Measurements from ENCODE around the gene KCNMB1. TPM values are rescaled to one million over a fixed set of nuclear protein-coding genes. Genes with fewer than 3 reads are reported as not detected.

The KCNMB1 gene
- total RNA-seq (4.5 TPM), polyA plus RNA-seq (ENCODE audit: insufficient read depth, low read depth, low replicate concordance) (2.1 TPM)
- long read RNA-seq, donor 1 = 0 reads
- long read RNA-seq, donor 2, full-length matches to known transcripts = 2 of 2 reads
- long read RNA-seq, donor 2, partial matches to known transcripts = 0 of 2 reads
- long read RNA-seq, donor 2, other reads (novel, unspliced or antisense) = 0 of 2 reads
- long read RNA-seq, donor 3, full-length matches to known transcripts = 1 of 1 reads
- long read RNA-seq, donor 3, partial matches to known transcripts = 0 of 1 reads
- long read RNA-seq, donor 3, other reads (novel, unspliced or antisense) = 0 of 1 reads
- long read RNA-seq, donor 4, full-length matches to known transcripts = 2 of 2 reads
- long read RNA-seq, donor 4, partial matches to known transcripts = 0 of 2 reads
- long read RNA-seq, donor 4, other reads (novel, unspliced or antisense) = 0 of 2 reads
- long read RNA-seq, donor 5, partial matches to known transcripts = 0 of 1 reads
- long read RNA-seq, donor 5, other reads (novel, unspliced or antisense) = 0 of 1 reads
- long read RNA-seq, donor 6 = 0 reads
- long read RNA-seq, donor 7, full-length matches to known transcripts = 9 of 10 reads
- long read RNA-seq, donor 7, partial matches to known transcripts = 1 of 10 reads
- long read RNA-seq, donor 7, other reads (novel, unspliced or antisense) = 0 of 10 reads
- long read RNA-seq, donor 8, full-length matches to known transcripts = 5 of 5 reads
- long read RNA-seq, donor 8, partial matches to known transcripts = 0 of 5 reads
- long read RNA-seq, donor 8, other reads (novel, unspliced or antisense) = 0 of 5 reads
- long read RNA-seq, donor 9 = 0 reads
- long read RNA-seq, donor 10, full-length matches to known transcripts = 2 of 2 reads
- long read RNA-seq, donor 10, partial matches to known transcripts = 0 of 2 reads
- long read RNA-seq, donor 10, other reads (novel, unspliced or antisense) = 0 of 2 reads

- TF ChIP-seq, protein P1, sequence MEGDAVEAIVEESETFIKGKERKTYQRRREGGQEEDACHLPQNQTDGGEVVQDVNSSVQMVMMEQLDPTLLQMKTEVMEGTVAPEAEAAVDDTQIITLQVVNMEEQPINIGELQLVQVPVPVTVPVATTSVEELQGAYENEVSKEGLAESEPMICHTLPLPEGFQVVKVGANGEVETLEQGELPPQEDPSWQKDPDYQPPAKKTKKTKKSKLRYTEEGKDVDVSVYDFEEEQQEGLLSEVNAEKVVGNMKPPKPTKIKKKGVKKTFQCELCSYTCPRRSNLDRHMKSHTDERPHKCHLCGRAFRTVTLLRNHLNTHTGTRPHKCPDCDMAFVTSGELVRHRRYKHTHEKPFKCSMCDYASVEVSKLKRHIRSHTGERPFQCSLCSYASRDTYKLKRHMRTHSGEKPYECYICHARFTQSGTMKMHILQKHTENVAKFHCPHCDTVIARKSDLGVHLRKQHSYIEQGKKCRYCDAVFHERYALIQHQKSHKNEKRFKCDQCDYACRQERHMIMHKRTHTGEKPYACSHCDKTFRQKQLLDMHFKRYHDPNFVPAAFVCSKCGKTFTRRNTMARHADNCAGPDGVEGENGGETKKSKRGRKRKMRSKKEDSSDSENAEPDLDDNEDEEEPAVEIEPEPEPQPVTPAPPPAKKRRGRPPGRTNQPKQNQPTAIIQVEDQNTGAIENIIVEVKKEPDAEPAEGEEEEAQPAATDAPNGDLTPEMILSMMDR (IDR thresholded peaks at IDR 0.05; ENCODE audit: borderline replicate concordance, extremely low read depth, insufficient read depth) = no peak
- no peak within 1 kb of the TSS for H3K9ac ChIP-seq (ENCODE audit: low read length in 3 of 3)
- FAIRE-seq = no peak
- intact Hi-C loops (cut with DNase I) = no loop called here
- no peaks in the 10 kb centered on the region for H3K27me3 ChIP-seq (ENCODE audit: control insufficient read depth, insufficient read depth, low read length)
- H3K4me3 ChIP-seq (ENCODE audit: low read length in 3 of 3) = peak within 1 kb of the TSS in 1 of 3 donors; percentile 41
- no peaks in the 10 kb centered on the region for H3K36me3 ChIP-seq (ENCODE audit: control insufficient read depth in 2 of 3, insufficient read depth in 3 of 3, low read length in 3 of 3)
- H3K9me3 ChIP-seq (ENCODE audit: control insufficient read depth in 2 of 3, insufficient read depth in 1 of 3, low read length in 3 of 3) = no peaks in the 10 kb centered on the region
- peak in 3 of 5 donors; percentile 23 to 73 (median 39) for DNase-seq
- H3K4me1 ChIP-seq (ENCODE audit: control insufficient read depth in 2 of 3, insufficient read depth in 2 of 3, low read depth in 1 of 3, low read length in 3 of 3) = no peaks in the 10 kb centered on the region
- H3K27ac ChIP-seq (ENCODE audit: low read depth in 2 of 2, low read length in 2 of 2) = no peak within 1 kb of the TSS
Observed at GRCh38 chr5:170388818-170389549, at the start of gene KCNMB1. TSS of gene KCNMB1 (minus strand) at chr5:170389367. CDS start at chr5:170385447, 3,920 bp downstream.

- no peaks in the 10 kb centered on the region for H3K27me3 ChIP-seq (ENCODE audit: control insufficient read depth, insufficient read depth, low read length)
- no peak overlapping the region for H3K27ac ChIP-seq (ENCODE audit: low read depth in 2 of 2, low read length in 2 of 2)
- no peaks in the 10 kb centered on the region for H3K36me3 ChIP-seq (ENCODE audit: control insufficient read depth in 2 of 3, insufficient read depth in 3 of 3, low read length in 3 of 3)
- no peak overlapping the region for H3K4me3 ChIP-seq (ENCODE audit: low read length in 3 of 3)
- H3K4me1 ChIP-seq (ENCODE audit: control insufficient read depth in 2 of 3, insufficient read depth in 2 of 3, low read depth in 1 of 3, low read length in 3 of 3) = peaks cover 0 to 4% (median 0%) of the 10 kb centered on the region in 3 donors
- intact Hi-C loops (cut with DNase I) = loop anchor here (5.0 kb wide), 1 partner anchor 189 kb away; no protein-coding TSS in a partner anchor
- FAIRE-seq = no peak
- no peak for DNase-seq
- H3K9ac ChIP-seq (ENCODE audit: low read length in 3 of 3) = no peak overlapping the region
- no peaks in the 10 kb centered on the region for H3K9me3 ChIP-seq (ENCODE audit: control insufficient read depth in 2 of 3, insufficient read depth in 1 of 3, low read length in 3 of 3)
- TF ChIP-seq, protein P1 (IDR thresholded peaks at IDR 0.05; ENCODE audit: borderline replicate concordance, extremely low read depth, insufficient read depth) = no peak
Observed at GRCh38 chr5:170438581-170438980, 49.4 kb upstream of the KCNMB1 start.

GRCh38 chr5:170437621-170438375, 48.6 kb upstream of the KCNMB1 start:
- TF ChIP-seq, protein P1 (IDR thresholded peaks at IDR 0.05; ENCODE audit: borderline replicate concordance, extremely low read depth, insufficient read depth) = no peak
- no peaks in the 10 kb centered on the region for H3K27me3 ChIP-seq (ENCODE audit: control insufficient read depth, insufficient read depth, low read length)
- intact Hi-C loops (cut with DNase I) = loop anchor here (5.0 kb wide), 1 partner anchor 190 kb away; no protein-coding TSS in a partner anchor
- peak in 1 of 5 donors; percentile 20 for DNase-seq
- H3K4me1 ChIP-seq (ENCODE audit: control insufficient read depth in 2 of 3, insufficient read depth in 2 of 3, low read depth in 1 of 3, low read length in 3 of 3) = peaks cover 0 to 4% (median 0%) of the 10 kb centered on the region in 3 donors
- no peak overlapping the region for H3K9ac ChIP-seq (ENCODE audit: low read length in 3 of 3)
- H3K27ac ChIP-seq (ENCODE audit: low read depth in 2 of 2, low read length in 2 of 2) = no peak overlapping the region
- no peak overlapping the region for H3K4me3 ChIP-seq (ENCODE audit: low read length in 3 of 3)
- FAIRE-seq = no peak
- no peaks in the 10 kb centered on the region for H3K36me3 ChIP-seq (ENCODE audit: control insufficient read depth in 2 of 3, insufficient read depth in 3 of 3, low read length in 3 of 3)
- no peaks in the 10 kb centered on the region for H3K9me3 ChIP-seq (ENCODE audit: control insufficient read depth in 2 of 3, insufficient read depth in 1 of 3, low read length in 3 of 3)

All from kidney (tissue), 22 donors.